ENCODE data around the gene RNF31.

The RNF31 gene

GRCh38 chr14:24172261-24172860 is 25.1 kb downstream of the RNF31 start:
- no peak for DNase-seq (ENCODE audit: low read depth)
- no peak for TF ChIP-seq CTCF (IDR thresholded peaks at IDR 0.05; ENCODE audit: low read depth, low read length, missing control alignments)
- peak overlapping the region; percentile 65 for H3K4me3 ChIP-seq (ENCODE audit: low read depth, low read length)

- H3K4me3 ChIP-seq (ENCODE audit: low read depth, low read length): peak overlapping the region; percentile 65
- no peak for DNase-seq (ENCODE audit: low read depth)
- TF ChIP-seq CTCF (IDR thresholded peaks at IDR 0.05; ENCODE audit: low read depth, low read length, missing control alignments): no peak
These were observed 25.6 kb downstream of the RNF31 start for GRCh38 chr14:24172871-24173281.

GRCh38 chr14:24176599-24176998 is 29.3 kb downstream of the RNF31 start:
- no peak for DNase-seq (ENCODE audit: low read depth)
- no peak for TF ChIP-seq CTCF (IDR thresholded peaks at IDR 0.05; ENCODE audit: low read depth, low read length, missing control alignments)
- no peak overlapping the region for H3K4me3 ChIP-seq (ENCODE audit: low read depth, low read length)

DNA sequence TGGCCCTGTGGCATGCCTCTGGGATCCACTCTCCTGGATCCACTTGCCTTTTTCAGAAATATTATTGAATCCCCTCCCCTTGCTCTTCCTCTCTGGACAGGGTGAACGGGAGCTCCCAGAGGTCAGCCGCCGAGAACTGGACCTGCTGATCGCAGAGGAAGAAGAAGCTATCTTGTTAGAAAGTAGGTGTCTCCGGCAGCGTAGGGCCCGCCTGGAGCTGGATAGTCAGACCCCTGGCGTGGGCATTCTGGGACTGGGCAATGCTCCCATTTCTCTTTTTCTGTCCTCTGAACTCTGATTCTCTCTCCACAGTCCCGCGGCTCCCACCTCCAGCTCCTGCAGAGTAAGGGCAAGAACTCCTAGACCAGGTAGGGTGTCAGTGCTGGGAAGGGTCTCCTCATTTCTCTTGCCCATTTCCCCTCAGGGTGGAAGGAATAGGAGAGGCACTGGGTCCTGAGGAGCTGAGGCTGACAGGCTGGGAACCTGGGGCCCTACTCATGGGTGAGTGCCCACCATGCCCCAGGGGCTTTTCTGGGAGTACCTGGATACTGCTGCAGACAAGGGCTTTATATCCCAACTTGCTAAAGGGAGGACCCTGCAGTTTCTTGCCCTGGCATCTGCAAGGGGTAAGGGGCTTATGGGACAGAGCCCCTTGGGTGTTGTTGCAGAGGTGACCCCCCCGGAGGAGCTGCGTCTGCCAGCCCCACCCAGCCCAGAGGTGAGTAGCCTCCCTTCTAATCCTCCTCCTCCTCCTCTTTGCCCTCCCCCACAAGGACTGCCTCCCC is 29.9 kb downstream of the RNF31 start:
- DNase-seq (ENCODE audit: low read depth): no peak
- no peak overlapping the region for H3K4me3 ChIP-seq (ENCODE audit: low read depth, low read length)
- TF ChIP-seq CTCF (IDR thresholded peaks at IDR 0.05; ENCODE audit: low read depth, low read length, missing control alignments): no peak

DNA sequence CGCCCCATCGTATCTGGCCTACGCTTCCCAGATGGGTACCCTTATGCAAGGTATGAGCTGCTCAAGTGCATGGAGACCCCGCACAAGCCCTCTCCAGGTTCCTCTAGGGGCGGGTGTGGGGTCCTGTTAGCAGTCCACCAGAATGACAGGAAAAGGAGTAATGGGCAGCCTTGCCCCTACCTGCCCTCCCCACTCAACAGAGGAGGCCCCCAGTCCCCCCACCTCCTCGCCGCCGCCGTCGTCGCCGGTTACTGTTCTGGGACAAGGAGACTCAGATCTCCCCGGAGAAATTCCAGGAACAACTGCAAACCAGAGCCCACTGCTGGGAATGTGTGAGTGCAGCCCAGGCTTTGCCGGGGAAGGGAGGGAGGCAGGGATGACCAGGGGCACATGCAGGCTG is 30.6 kb downstream of the RNF31 start:
- no peak for DNase-seq (ENCODE audit: low read depth)
- H3K4me3 ChIP-seq (ENCODE audit: low read depth, low read length): no peak overlapping the region
- no peak for TF ChIP-seq CTCF (IDR thresholded peaks at IDR 0.05; ENCODE audit: low read depth, low read length, missing control alignments)

GRCh38 chr14:24178399-24179178 is 31.3 kb downstream of the RNF31 start:
- no peak for TF ChIP-seq CTCF (IDR thresholded peaks at IDR 0.05; ENCODE audit: low read depth, low read length, missing control alignments)
- no peak for DNase-seq (ENCODE audit: low read depth)

More at GRCh38 chr14:24178399-24179178, 31.3 kb downstream of the RNF31 start:
- no peak overlapping the region for H3K4me3 ChIP-seq (ENCODE audit: low read depth, low read length)
